ENCODE data around the gene PLCD3.

Gene PLCD3

DNA sequence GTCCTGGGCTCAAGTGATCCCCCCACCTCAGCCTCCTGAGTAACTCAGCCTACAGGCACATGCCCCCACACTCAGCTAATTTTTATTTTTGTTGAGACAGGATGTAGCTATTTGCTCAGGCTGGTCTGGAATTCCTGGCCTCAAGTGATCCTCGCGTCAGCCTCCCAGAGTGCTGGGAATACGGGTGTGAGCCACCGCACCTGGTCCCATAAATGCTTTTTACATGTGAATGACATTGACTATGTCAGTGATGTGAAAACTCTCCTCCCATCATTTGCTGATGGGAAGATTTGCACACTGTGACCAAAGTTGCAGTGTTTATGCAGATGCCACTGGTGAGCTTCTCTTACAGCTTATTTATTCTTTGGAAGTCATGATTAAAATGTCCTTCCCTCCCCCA, 15.0 kb downstream of the PLCD3 start:
- no peak for DNase-seq (ENCODE audit: low spot score)

DNA sequence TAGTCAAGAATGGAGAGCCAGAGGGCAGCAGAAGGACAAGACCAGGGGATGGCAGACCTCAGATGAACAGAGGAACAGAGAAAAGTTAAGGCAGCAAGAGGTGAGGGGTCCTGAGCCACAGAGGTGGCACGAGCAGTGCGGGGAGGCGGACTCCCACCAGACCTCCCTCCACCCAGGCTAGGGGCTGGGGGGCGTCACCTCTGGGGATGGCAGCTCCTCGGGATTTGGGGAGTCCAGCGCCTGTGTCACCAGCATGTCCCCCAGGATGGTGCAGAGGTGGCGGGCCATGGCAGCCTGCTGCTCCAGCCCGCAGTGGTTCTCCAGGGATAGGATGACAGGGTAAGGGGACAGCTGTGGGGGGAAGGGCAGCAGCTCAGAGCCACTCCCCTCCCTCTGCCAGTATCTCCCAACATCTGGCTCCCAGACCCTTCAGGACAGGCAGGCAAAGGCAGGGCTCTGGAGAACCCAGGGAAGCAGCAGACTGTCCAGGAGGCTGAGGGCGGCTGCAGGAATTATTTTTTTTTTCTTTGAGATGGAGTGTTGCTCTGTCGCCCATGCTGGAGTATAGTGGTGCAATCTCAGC, 15.8 kb downstream of the PLCD3 start:
- no peak for DNase-seq (ENCODE audit: low spot score)

DNA sequence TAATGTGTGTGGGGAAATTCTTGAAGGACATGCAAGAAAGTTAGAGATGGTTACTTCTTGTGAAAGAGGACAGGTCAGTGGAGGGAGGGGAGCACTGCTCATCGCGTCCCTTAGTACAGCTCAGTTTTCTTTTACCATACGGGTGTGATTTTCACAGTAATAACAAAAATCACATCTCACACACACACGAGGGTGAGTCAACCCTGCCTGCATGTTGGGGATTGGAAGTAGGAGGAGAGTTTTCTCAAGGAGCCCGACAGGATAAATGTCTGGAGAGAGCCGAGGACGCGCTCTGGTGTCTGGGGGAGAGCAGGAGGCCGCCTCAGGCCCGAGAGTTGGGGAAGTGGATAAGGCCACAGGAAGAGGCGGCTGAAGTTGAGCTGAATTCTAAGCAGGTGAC, 16.4 kb downstream of the PLCD3 start:
- no peak for DNase-seq (ENCODE audit: low spot score)

DNA sequence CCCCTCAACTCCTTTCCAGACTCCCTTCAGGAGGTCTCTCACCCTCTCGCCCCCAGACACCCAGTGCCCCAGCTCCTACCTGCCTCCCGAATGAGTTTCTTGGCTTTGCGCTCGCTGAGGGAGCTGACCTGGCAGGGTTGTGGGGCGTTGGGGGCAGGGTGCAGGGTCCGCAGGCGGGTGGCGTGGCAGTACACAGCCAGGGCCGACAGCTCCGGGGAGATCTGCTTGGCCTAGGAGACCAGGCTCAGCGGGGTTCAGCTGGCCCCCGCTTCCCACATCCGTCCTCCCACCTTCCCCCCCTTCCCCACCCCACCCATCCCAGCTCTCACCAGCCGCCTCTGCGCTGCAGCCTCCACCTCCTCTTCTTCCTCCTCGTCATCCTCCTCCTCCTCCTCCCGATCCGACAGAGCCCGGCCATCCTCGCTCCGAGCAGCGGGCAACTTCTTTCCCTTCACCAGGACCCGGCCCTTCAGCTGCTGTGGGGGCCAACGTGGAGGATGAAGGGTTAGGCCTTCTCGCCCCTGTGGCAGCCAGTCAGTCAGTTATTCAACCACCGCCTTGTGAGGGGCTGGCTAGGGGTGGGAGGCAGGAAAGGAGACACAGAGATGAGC, 17.2 kb downstream of the PLCD3 start:
- DNase-seq (ENCODE audit: low spot score) = no peak

DNA sequence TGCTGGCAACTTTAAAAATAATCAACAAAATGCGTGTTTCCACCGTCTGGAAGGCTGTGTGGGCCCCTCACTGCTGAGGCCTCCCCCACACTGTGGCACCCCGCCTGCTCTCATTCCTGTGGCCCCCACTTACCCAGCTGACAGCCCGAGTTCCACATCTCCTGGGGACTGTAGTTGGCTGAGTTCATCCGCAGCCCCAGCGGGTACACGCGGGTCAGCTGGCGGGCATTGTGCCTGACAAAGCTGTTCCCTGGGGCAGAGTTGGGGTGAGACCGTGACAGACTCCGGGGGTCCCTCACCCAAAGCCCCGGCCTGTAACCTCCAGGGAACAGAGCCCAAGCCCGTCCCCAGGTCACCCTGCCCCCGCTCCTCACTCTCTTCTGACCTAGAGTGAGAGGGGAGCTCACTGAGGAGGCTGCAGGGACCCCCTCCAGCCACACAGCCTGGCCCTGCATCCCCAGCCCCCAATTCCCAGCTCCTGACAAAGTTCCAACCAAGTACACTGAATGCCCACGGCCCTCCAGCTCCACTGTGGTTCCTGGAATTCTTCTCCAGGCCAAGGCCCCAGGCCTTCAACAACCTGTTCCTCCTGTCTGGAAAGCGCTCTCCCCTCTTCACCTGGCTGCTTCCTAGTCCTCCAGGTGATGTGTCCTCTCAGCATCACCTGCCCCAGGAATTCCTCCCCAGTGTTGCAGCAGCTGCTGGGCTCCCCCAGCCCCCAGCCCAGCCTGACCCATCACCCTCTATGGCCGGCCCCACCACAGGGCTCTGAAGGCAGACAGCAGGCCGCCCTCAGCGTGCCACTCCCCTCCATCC, 18.0 kb downstream of the PLCD3 start:
- DNase-seq (ENCODE audit: low spot score) = no peak

DNA sequence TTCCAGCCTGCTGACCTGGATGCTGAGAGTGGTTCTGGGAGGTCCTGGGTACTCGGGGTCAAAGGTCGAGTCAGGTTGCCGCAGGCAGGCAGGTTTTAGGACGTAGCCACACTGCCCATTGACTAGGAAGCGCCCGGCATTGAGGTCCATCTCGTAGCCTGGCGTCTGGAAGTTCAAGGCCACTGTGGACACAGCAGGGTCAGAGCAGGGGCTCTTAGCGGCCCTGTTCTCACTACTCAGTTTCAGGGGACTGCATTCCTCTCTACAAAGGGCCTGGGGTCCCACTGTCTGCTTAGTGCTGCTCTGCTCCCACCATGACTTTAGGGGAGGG, 18.9 kb downstream of the PLCD3 start:
- no peak for DNase-seq (ENCODE audit: low spot score)

DNA sequence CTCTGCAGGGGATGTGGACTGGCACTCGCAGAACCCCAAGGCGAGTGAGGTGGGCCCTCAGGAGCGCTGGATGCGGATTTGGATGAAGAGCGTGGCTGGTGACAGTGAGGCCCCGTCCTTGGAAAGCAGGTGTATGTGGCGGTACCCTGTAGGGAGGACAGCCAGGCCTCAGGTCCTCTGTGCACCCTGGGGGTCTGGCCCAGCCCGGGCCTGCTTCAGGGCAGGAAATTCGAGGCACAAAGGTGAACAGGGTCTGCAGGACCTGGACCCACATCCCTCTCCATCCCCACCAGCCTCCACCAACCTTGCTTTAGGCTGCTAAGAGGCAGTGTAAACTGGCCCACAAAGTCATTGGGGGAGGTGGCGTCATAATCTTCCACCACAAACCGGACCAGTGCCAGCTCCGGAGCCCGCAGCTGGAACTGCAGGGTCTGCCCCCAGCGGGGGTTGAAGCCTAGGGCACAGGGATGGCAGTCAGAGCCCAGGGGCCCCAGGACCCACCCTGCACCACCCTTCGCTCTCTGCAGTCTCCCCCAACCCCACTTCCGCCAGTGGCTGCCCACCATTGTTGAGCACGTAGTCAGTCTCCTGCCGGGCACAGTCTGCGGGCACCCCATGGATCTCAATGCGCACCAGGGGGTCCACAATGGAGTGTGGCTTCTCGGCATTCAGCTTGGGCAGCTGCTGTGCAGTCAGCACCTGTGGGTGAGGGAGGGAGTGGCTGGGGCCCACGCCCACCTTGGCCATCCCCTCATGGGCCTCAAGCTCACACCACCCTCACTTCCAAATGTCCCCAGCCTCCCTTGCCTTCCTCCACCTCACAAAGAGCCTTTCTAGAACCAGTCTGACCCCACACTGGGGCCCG, 19.5 kb downstream of the PLCD3 start:
- DNase-seq (ENCODE audit: low spot score) = no peak

- DNase-seq (ENCODE audit: low spot score) = no peak
These were observed 20.5 kb downstream of the PLCD3 start for GRCh38 chr17:45111850-45112249.

GRCh38 chr17:45110676-45111611, 21.4 kb downstream of the PLCD3 start:
- DNase-seq (ENCODE audit: low spot score) = no peak

DNA sequence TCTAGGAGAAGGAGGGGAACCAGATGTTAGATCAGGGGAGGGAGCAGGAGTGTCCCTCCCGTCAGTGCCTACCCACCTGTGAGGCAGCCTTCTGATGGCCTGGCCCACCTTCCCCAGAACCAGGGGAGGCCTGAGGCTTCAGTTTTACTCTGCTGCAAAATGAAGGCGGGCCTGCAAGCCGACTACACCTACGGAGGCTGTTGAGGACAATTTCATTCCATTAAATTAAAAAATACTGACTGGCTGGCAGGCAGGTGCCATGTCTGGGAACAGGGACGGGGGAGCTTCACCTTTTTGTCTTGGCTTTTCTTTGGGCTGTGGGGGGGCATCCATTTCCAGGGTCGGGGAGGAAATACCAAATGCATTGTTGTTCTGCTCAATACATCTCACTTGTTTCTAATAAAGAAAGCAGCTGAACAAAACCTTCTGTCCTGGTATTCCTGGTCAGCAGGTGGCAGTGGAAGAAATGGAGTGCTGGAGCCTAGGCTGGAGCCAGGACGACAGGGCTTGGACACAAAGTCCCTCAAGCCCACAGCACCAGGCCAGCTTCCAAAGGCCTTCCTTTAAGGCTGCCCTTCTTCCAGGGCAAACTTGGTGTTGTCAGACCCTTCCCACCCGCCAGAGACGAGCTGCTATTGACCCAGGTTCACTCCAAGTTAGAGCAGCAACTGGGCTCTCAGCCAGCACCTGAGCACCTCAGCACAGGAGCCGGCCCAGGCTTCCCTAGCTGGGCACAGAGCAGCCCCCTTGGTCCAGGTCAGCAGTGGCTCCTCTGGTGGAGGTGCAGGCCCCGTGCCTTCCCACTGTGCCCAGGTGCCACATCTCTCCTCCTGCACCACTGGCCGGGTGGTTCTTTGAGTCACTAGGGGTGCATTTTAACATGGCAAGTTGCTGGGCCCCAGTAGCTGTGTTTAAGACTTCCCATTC, 23.5 kb downstream of the PLCD3 start:
- DNase-seq (ENCODE audit: low spot score) = no peak

GRCh38 chr17:45108051-45108450, 24.3 kb downstream of the PLCD3 start:
- DNase-seq (ENCODE audit: low spot score) = no peak

- DNase-seq (ENCODE audit: low spot score) = no peak
These were observed 24.9 kb downstream of the PLCD3 start for GRCh38 chr17:45107293-45108010.

DNA sequence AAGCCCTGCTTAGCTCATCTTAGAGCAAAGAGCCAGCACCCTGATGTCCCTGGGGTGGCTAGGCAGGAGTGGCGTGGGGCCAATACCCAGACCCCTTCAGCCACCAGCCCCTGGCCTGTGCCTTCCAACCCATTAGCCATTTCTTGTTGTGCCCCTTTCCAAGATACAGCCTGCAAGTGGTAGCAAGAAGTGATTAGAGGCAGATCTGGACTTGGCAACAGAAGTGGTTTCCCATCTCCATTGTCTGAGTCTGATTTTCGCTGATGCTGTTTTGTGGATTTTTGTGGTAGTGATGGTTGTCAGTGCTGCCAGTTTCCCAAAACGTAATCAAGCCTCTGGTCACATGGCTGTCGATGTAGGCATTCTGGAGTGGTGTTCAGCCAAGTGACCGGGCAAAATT, 25.7 kb downstream of the PLCD3 start:
- DNase-seq (ENCODE audit: low spot score) = no peak

DNA sequence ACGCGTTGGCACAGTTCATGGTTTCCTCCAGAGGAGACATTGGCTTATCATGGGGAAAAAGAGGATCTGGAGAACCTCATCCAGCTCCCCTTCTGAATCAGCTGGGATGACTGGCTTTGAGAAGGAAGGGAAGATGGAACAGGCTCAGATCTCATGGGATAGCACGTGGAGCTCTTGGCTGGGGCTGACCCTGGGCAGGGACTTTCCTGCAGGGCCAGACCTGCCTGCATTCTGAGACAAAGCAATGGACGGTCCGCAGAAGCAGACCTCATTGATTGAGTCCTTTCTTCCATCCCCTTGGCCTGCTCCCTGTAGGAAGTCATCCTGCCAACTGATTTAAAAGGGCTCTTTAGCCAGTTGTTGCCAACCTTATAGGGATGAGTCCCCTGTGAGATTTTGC, 26.2 kb downstream of the PLCD3 start:
- no peak for DNase-seq (ENCODE audit: low spot score)

DNA sequence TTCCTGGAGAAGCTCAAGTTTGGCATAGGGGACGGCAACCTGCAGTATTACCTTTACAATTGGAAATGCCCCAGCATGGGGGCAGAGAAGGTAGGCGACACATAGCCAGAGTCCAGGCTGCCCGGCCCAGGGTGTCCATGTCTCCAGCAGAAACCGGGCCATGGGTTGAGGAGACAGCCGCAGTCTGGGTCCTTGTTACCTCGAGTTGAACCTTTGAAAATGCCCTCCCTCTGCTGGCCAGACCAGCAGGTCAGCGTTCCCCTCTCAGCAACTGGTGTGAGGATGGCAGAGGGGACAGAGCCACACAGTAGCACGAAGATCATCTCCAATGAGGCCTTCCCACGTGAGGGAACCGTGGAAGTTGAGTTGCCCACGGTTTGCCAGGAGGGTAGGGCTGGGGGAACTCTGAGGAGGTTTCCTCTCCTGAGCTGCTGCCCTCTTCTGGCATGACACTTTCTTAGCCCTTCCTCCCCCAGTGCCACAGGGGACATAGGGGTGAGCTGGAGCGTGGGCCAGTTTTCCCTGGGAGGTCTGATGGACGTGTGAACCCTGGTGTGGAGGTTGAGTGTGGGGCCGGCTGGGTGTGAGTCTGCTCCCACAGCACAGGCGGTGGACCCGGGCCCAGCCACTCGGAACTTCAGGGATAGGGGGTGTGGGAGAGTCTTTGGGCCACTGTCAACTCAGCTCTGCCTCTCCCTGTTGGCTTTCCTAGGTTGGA, 27.2 kb downstream of the PLCD3 start:
- no peak for DNase-seq (ENCODE audit: low spot score)

DNA sequence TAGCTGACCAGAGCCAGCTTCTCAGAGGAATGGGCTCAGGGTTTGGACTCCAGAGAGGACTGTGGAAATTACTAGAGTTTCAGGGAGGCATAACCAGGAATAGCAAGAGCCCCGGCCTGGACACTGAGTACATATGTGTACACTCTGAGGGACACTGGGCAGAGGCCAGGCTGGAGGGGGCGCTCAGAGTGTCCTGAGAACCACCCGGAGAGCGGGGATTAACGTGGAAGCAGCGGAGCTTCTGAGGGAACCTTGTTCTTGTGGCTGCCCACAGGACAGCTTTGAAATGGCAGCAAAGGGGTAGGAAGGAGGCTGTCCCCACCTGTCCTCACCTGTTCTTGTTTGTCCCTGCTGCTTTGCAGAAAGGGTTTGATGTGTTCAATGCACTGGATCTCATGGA, 27.8 kb downstream of the PLCD3 start:
- no peak for DNase-seq (ENCODE audit: low spot score)

GRCh38 chr17:45104029-45104428, 28.3 kb downstream of the PLCD3 start:
- DNase-seq (ENCODE audit: low spot score) = no peak

DNA sequence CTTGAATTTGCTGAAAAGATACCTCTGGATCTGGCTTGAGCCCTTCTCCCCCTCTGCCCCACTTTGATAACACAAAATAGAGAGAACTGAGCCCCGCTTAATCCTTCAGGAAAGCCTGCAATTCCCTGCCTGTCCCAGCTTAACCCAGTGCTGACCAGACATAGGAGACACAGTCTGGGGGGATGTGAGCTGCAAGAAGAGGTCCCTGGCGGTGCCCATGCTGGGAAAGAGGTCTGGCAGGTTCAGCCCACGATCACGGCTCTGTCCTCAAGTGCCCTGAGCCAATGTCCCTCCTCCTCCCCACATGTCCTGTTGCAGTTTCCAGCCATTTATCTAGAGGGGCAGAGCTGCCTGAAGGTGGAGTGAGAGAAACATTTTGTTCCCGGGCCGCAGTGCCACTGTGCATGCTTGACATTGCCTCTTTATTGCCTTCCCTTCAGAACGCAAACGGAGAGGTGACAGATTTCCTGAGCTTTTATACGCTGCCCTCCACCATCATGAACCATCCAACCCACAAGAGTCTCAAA, 29.0 kb downstream of the PLCD3 start:
- DNase-seq (ENCODE audit: low spot score) = no peak

- DNase-seq (ENCODE audit: low spot score) = no peak
These were observed 29.5 kb downstream of the PLCD3 start for GRCh38 chr17:45102856-45103255.

Data from HuH-7 (cell line).